ENCODE results near the gene RPS15. TPM values are rescaled to one million over a fixed set of nuclear protein-coding genes. Genes with fewer than 3 reads are reported as not detected.
A peak's percentile ranks its signal among the peaks of the same experiment; 100 is the strongest.

RPS15 gene
- total and polyA plus RNA-seq, 2 of the 13 experiments (the other 11 are each of a cell fraction or from before 2014, with no cell fraction given) = 695 to 1,411 TPM

DNA sequence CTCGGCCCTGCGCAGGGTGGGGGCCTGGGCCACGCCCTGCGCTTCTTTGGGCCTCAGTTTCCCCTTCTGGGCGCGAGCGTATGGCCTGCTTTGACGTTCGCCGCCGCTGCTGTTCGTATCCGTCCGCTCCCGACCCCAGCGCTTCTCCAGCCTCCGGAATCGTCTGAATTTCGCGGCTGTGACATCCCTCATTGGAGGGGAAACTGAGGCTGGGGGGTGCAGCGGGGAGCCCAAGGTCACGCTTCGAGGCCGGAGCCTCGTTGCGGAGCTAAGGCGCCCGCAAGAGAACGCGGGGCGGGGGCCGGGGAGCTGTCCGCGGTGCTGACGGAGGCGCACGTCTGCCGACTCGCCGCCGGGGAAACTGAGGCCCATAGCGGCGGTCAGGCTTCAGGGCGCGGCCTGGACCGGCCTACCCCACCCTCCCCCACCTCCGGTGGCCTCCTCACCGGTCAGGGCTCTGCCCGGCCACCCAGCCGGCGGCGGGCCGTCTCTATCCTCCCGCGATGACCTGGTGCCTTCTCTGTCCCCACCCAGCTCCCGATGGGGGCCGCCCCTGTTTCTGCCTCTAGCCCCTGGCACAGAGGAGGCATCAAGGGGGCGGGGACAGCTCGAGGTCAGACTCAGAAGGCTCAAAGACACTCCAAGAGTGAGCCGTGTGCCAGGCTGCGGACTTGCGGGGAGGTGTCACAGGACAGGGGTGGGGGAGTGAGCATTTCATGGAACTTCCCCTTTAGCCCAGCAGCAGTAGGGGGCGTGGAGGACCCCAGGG lies 8.7 kb downstream of the RPS15 start (continued):
- TF ChIP-seq, protein P1, sequence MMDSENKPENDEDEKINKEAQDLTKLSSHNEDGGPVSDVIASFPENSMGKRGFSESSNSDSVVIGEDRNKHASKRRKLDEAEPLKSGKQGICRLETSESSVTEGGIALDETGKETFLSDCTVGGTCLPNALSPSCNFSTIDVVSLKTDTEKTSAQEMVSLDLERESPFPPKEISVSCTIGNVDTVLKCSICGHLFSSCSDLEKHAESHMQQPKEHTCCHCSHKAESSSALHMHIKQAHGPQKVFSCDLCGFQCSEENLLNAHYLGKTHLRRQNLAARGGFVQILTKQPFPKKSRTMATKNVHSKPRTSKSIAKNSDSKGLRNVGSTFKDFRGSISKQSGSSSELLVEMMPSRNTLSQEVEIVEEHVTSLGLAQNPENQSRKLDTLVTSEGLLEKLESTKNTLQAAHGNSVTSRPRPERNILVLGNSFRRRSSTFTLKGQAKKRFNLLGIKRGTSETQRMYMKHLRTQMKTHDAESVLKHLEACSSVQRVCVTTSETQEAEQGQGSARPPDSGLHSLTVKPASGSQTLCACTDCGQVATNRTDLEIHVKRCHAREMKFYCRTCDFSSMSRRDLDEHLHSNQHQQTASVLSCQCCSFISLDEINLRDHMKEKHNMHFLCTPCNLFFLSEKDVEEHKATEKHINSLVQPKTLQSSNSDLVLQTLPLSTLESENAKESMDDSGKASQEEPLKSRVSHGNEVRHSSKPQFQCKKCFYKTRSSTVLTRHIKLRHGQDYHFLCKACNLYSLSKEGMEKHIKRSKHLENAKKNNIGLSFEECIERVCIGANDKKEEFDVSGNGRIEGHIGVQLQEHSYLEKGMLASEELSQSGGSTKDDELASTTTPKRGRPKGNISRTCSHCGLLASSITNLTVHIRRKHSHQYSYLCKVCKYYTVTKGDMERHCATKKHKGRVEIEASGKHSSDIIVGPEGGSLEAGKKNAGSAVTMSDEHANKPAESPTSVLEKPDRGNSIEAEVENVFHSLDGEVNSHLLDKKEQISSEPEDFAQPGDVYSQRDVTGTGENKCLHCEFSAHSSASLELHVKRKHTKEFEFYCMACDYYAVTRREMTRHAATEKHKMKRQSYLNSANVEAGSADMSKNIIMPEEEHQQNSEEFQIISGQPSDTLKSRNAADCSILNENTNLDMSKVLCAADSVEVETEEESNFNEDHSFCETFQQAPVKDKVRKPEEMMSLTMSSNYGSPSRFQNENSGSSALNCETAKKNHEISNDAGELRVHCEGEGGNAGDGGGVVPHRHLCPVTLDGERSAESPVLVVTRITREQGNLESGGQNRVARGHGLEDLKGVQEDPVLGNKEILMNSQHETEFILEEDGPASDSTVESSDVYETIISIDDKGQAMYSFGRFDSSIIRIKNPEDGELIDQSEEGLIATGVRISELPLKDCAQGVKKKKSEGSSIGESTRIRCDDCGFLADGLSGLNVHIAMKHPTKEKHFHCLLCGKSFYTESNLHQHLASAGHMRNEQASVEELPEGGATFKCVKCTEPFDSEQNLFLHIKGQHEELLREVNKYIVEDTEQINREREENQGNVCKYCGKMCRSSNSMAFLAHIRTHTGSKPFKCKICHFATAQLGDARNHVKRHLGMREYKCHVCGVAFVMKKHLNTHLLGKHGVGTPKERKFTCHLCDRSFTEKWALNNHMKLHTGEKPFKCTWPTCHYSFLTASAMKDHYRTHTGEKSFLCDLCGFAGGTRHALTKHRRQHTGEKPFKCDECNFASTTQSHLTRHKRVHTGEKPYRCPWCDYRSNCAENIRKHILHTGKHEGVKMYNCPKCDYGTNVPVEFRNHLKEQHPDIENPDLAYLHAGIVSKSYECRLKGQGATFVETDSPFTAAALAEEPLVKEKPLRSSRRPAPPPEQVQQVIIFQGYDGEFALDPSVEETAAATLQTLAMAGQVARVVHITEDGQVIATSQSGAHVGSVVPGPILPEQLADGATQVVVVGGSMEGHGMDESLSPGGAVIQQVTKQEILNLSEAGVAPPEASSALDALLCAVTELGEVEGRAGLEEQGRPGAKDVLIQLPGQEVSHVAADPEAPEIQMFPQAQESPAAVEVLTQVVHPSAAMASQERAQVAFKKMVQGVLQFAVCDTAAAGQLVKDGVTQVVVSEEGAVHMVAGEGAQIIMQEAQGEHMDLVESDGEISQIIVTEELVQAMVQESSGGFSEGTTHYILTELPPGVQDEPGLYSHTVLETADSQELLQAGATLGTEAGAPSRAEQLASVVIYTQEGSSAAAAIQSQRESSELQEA (CRISPR knock-in tag; IDR thresholded peaks at IDR 0.05; ENCODE audit: not compliant biosample characterization) = no peak
- no peak for TF ChIP-seq ZSCAN20 (CRISPR knock-in tag; IDR thresholded peaks at IDR 0.05; ENCODE audit: borderline replicate concordance)
- no peak for TF ChIP-seq NCOA1 (CRISPR knock-in tag; IDR thresholded peaks at IDR 0.05)
- no peak for TF ChIP-seq RXRA (CRISPR knock-in tag; IDR thresholded peaks at IDR 0.05)
- TF ChIP-seq PRMT3 (CRISPR knock-in tag; IDR thresholded peaks at IDR 0.05; ENCODE audit: borderline replicate concordance, low read depth) = 0 out of 2 replicates have a peak, but pooled peaks have one; percentile 48
- 0 out of 2 replicates have a peak, but pooled peaks have one; percentile 51 for TF ChIP-seq ZNF234 (CRISPR knock-in tag; conservative IDR thresholded peaks at IDR 0.05)
- no peak for TF ChIP-seq NR2F2 (IDR thresholded peaks at IDR 0.05; ENCODE audit: borderline replicate concordance, low read depth)
- TF ChIP-seq ZC3H13 (CRISPR knock-in tag; IDR thresholded peaks at IDR 0.05) = no peak
- no peak for TF ChIP-seq ZNF768 (CRISPR knock-in tag; IDR thresholded peaks at IDR 0.05)
- peak; percentile 84 for TF ChIP-seq EHMT2 (IDR thresholded peaks at IDR 0.05; ENCODE audit: borderline replicate concordance, low read depth, low read length)
- no peak for TF ChIP-seq FOXJ3 (CRISPR knock-in tag; IDR thresholded peaks at IDR 0.05; ENCODE audit: borderline replicate concordance)
- TF ChIP-seq ZBTB34 (CRISPR knock-in tag; IDR thresholded peaks at IDR 0.05) = no peak
- TF ChIP-seq, protein P2, sequence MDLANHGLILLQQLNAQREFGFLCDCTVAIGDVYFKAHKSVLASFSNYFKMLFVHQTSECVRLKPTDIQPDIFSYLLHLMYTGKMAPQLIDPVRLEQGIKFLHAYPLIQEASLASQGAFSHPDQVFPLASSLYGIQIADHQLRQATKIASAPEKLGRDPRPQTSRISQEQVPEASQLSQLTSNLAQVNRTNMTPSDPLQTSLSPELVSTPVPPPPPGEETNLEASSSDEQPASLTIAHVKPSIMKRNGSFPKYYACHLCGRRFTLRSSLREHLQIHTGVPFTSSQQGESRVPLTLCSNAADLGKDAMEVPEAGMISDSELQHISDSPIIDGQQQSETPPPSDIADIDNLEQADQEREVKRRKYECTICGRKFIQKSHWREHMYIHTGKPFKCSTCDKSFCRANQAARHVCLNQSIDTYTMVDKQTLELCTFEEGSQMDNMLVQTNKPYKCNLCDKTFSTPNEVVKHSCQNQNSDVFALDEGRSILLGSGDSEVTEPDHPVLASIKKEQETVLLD (CRISPR knock-in tag; IDR thresholded peaks at IDR 0.05; ENCODE audit: low read depth) = no peak
- TF ChIP-seq ERF (CRISPR knock-in tag; IDR thresholded peaks at IDR 0.05) = peak; percentile 58
- TF ChIP-seq RARG (CRISPR knock-in tag; IDR thresholded peaks at IDR 0.05; ENCODE audit: low read depth) = no peak
- TF ChIP-seq HMG20B (CRISPR knock-in tag; conservative IDR thresholded peaks at IDR 0.05) = no peak
- no peak for TF ChIP-seq NCOA5 (CRISPR knock-in tag; IDR thresholded peaks at IDR 0.05)
